ENCODE measurements around the gene RBMS1. TPM values are rescaled to one million over a fixed set of nuclear protein-coding genes. Genes with fewer than 3 reads are reported as not detected.

Gene RBMS1
- total RNA-seq, 1 experiment from 2014 or later, result 38.8 TPM

DNA sequence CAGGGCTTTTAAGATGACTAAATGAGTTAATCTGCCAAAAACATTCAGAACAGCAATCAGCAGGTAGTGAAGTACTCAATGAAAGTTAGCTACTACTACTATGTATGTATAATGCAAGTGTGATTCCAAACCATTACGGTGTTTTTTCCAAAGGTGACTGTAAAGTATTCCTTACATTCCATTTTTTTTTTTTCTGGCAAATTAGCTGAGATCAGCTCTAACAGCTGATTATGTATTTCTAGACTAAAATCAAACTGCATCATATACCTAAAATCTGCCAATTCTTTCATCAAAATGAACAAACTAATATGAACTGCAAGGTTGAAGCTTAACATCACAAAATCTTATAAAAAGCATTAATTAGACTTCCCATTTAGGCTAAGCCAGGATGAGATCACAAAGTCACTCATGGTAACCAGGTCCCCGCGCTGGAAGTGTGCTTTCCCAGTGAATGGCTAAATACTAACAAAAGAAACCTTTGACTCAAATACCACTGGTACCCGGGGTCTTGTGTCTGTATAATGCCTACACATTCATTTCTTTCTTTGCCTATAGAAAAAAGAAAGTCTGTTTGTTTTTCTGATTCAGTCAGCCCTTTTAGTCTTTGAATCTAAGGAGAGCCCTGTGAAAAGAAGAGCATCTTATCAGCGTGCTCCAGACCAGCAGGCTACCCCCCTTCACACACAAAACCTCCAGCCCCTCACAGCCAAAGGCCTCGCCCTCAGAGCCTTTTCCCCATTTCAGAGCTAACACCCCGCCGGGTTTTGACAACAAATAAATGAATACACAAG is 88.3 kb downstream of the RBMS1 start:
- no peak for ATAC-seq
- Histone ChIP-seq H3K4me3 (ENCODE audit: low read length) (peak overlapping the region; percentile 77), H3K36me3 (ENCODE audit: low read depth, low read length) (no peaks in the 10 kb centered on the region), H2AFZ (ENCODE audit: low read length) (no peak overlapping the region), H3K4me1 (ENCODE audit: insufficient read depth, low read length) (peaks cover 58% of the 10 kb centered on the region), H3K9me3 (ENCODE audit: low read length) (no peaks in the 10 kb centered on the region), H3K4me2 (ENCODE audit: low read length) (peak overlapping the region; percentile 95), H3K79me2 (ENCODE audit: low read length) (peaks cover 89% of the 10 kb centered on the region), H3F3A (ENCODE audit: low read length, unreplicated experiment) (no peaks in the 10 kb centered on the region), H4K20me1 (ENCODE audit: low read length) (peaks cover 10% of the 10 kb centered on the region; the same call in 1 of the 2 replicates), H3K27me3 (ENCODE audit: low read length) (no peaks in the 10 kb centered on the region), H3K27ac (ENCODE audit: low read length) (no peak overlapping the region), H3K9ac (ENCODE audit: low read length) (peak overlapping the region; percentile 88; the same call in 1 of the 2 replicates), H3K9me2 (replicated peaks; ENCODE audit: low read length) (no peaks in the 10 kb centered on the region)
- ChIA-PET CTCF (no interaction called here), POLR2A (ENCODE audit: unreplicated experiment) (no interaction called here)
- DNase-seq, result no peak
- BruUV-seq (replicated peaks), result no TSS peak
- intact Hi-C loops (cut with micrococcal nuclease), result loop anchor here (5.0 kb wide), 1 partner anchor 48 kb away; no protein-coding TSS in a partner anchor
- TF ChIP-seq EZH2 (IDR thresholded peaks at IDR 0.05; ENCODE audit: low read length, unreplicated experiment) (no peak), EZH2phosphoT487 (IDR thresholded peaks at IDR 0.05; ENCODE audit: borderline replicate concordance, low read length) (no peak)
- TF ChIP-seq, protein P1, sequence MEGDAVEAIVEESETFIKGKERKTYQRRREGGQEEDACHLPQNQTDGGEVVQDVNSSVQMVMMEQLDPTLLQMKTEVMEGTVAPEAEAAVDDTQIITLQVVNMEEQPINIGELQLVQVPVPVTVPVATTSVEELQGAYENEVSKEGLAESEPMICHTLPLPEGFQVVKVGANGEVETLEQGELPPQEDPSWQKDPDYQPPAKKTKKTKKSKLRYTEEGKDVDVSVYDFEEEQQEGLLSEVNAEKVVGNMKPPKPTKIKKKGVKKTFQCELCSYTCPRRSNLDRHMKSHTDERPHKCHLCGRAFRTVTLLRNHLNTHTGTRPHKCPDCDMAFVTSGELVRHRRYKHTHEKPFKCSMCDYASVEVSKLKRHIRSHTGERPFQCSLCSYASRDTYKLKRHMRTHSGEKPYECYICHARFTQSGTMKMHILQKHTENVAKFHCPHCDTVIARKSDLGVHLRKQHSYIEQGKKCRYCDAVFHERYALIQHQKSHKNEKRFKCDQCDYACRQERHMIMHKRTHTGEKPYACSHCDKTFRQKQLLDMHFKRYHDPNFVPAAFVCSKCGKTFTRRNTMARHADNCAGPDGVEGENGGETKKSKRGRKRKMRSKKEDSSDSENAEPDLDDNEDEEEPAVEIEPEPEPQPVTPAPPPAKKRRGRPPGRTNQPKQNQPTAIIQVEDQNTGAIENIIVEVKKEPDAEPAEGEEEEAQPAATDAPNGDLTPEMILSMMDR (conservative IDR thresholded peaks at IDR 0.05; ENCODE audit: low read depth, low read length), result no peak

DNA sequence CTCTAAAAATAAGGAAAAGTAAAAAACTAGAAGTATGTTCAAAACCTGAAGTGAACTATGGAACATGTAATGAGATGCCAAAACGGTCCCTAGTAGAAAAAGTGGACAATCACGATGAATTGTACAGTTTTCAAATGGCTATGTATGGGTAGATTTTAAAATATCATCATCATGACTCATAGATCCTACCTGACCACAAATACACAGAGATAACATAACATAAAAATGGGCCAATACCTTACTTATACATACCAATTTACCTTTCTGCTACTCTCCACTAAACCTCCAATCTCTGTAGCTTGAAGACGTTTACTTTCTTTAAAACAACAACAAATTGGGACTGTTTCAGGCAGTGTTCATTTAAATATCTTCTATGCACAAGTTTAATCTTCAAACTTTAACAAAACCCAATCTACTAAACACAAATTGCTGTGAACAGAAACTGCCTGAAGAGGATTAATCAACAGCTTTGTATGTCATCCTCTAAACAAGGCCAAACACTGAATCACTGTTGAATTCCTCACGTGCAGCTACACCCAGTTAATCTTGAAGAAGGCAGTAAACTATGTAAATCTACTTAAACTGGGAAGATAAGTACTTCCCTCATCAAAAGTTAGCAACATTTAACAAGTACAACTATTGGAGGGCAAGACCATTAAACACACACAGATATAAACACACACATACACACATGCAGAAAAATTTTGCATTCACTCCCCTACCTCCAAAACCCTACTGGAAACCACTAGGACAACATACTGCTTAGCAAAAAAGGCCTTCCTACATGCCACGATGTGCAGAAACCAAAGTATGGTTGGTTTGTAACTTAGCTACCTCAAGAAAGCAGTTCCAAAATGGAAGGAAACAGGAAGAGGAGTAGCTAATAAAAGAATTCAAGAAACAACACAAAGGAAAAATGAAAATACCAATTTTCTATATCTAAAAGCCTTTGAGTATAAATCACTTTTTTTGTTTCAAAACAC is 90.3 kb downstream of the RBMS1 start:
- no peak overlapping the region for H3K9ac ChIP-seq (ENCODE audit: low read length)
- no TSS peak for BruUV-seq (replicated peaks)
- peaks cover 10% of the 10 kb centered on the region; the same call in 1 of the 2 replicates for H4K20me1 ChIP-seq (ENCODE audit: low read length)
- no peak for ATAC-seq
- no peak overlapping the region for H3K4me3 ChIP-seq (ENCODE audit: low read length)
- no peak overlapping the region for H3K27ac ChIP-seq (ENCODE audit: low read length)
- no peaks in the 10 kb centered on the region for H3K9me2 ChIP-seq (replicated peaks; ENCODE audit: low read length)
- no peak overlapping the region for H2AFZ ChIP-seq (ENCODE audit: low read length)
- CTCF ChIA-PET, result no interaction called here
- peak overlapping the region; percentile 17; the same call in 1 of the 2 replicates for H3K4me2 ChIP-seq (ENCODE audit: low read length)
- peaks cover 94% of the 10 kb centered on the region for H3K79me2 ChIP-seq (ENCODE audit: low read length)
- POLR2A ChIA-PET (ENCODE audit: unreplicated experiment), result no interaction called here
- H3K4me1 ChIP-seq (ENCODE audit: insufficient read depth, low read length), result peaks cover 59% of the 10 kb centered on the region
- H3K9me3 ChIP-seq (ENCODE audit: low read length), result no peaks in the 10 kb centered on the region
- H3K36me3 ChIP-seq (ENCODE audit: low read depth, low read length), result no peaks in the 10 kb centered on the region
- DNase-seq, result no peak
- intact Hi-C loops (cut with micrococcal nuclease), result no loop called here
- no peak for TF ChIP-seq EZH2 (IDR thresholded peaks at IDR 0.05; ENCODE audit: low read length, unreplicated experiment)
- TF ChIP-seq EZH2phosphoT487 (IDR thresholded peaks at IDR 0.05; ENCODE audit: borderline replicate concordance, low read length), result no peak
- TF ChIP-seq, protein P1 (conservative IDR thresholded peaks at IDR 0.05; ENCODE audit: low read depth, low read length), result no peak
- no peaks in the 10 kb centered on the region for H3K27me3 ChIP-seq (ENCODE audit: low read length)
- H3F3A ChIP-seq (ENCODE audit: low read length, unreplicated experiment), result no peaks in the 10 kb centered on the region
